ENCODE measurements around the gene R3HDM4.
"Not testable (repeated sequence)": the region's sequence is repeated elsewhere in the genome, so short reads cannot be mapped to it uniquely, and the experiment has no call there.

- TF ChIP-seq CTCF (IDR thresholded peaks at IDR 0.05; ENCODE audit: insufficient read depth, low read depth, low read length); EZH2 (IDR thresholded peaks at IDR 0.05; ENCODE audit: insufficient read depth, low read length): not testable (repeated sequence)
These were observed 21.4 kb downstream of the R3HDM4 start for GRCh38 chr19:891421-892200.
